Activated CD4-positive, alpha-beta T cell treated with anti-CD3 and anti-CD28 coated beads, Interleukin-10, Interleukin-2, amounts not matched to agents 100 ng/mL and 50 ng/mL, durations not matched to agents 16 hours and 8 hours (primary cell): ENCODE data around the gene CMTM7.

ENCODE experiments used
- DNase-seq: peaks from one replicate; pipeline ENCODE4 v3.0.0-alpha.2; 2020

The CMTM7 gene

DNA sequence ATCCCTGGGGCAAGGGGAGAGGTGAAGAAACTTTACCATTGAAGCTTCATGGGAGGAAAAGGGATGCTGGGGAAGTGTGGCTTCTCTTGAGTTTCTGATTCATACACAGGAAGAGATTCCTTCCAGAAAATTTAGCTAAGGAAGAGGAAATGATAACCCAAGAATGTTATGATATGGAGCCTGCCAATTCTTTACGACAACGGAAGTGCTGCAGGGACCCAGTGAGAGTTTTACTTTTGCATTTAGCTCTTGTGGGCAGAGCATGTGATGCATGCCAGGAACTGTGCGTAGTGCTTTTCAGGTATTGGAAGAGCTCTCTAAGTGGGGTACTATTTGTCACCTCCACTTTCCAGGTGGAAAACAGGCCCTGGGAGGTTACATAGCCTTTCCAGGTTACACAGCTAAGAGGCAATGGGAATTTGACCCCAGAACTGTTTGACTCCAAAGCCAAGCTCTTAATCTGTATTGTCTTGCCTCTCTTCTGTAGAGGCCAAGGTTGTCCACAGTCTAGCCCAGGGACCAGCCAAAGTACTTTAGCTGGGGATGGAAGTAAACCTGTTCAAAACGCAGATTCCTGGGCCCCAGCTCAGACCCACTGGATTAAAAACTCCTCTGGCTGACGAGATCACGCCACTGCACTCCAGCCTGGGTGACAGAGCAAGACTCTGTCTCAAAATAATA lies 23.0 kb downstream of the CMTM7 start:
- peak; percentile 42 for DNase-seq

DNA sequence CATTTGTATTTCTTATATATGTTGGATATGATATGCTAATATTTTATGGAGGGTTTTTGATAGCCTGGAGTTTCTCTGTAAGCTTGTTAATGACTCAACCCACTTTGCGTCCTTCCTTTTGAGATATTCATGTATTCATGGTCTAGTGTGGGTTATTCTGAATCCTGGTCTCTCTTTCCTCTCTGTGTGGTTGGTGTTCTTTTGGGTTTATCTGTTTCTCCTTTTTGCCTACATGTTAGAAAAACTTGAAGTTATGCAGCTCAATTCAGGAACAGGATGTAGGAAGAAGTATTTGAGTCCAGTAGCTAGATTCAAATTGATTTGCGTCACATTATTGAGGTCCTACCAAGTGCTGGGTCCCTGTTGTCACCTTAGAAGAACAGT lies 28.1 kb downstream of the CMTM7 start:
- DNase-seq = no peak

GRCh38 chr3:32420126-32421038 lies 28.7 kb downstream of the CMTM7 start:
- peak; percentile 58 for DNase-seq

GRCh38 chr3:32421185-32421584 lies 29.5 kb downstream of the CMTM7 start:
- no peak for DNase-seq

GRCh38 chr3:32421991-32422859 lies 30.6 kb downstream of the CMTM7 start:
- no peak for DNase-seq

DNA sequence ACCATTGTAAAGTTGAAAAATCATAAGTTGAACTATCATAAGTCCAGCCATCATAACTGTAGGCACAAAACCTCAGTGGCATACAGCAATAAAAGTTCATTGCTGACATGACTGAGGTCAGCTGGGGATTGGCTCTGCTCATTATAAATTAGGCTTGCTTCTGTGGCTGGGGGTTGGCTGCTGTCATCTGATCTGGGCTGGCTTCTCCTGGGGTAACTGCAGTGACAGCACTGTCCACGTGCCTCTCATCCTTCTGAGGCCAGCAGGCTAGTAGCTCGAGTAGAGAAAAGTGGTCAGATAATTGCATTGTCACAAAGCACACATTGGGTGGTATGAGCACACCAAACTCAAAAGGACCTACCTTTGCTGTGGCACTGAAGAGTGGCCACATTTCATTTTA lies 31.3 kb downstream of the CMTM7 start:
- DNase-seq = no peak

GRCh38 chr3:32423534-32423933 lies 31.9 kb downstream of the CMTM7 start:
- no peak for DNase-seq

GRCh38 chr3:32423956-32424557 lies 32.4 kb downstream of the CMTM7 start:
- no peak for DNase-seq

DNA sequence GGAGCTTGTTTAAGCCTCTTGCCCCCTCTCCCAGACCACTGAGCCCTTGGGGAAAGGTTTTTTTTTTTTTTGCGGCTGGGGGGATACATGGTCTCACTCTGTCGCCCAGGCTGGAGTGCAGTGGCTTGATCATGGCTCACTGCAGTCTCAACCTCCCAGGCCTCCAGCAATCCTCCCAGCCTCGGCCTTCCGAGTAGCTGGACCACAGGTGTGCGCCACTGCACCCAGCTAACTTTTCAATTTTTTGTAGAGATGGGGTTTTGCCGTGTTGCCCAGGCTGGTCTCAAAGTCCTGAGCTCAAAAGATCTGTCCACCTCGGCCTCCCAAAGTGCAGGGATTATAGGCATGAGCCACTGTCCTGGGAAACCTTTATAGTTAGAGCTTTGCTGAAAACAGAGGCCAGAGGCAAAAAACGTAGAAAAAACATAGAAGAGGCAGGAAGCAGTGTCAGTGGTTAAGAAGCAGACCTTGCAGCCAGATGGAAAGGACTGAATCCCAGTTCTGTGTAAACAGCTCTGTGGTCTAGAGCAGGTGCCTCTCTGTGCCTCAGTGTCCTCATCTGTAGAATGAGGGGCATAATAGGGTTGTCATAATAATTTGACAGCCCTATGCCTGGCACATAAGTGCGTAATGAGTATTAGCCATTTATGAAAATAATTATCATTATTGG lies 33.1 kb downstream of the CMTM7 start:
- no peak for DNase-seq

GRCh38 chr3:32428092-32429068 lies 36.7 kb downstream of the CMTM7 start:
- peak; percentile 34 for DNase-seq

- DNase-seq = no peak
These were observed 39.2 kb downstream of the CMTM7 start for GRCh38 chr3:32430900-32431299.

GRCh38 chr3:32431481-32431880 lies 39.8 kb downstream of the CMTM7 start:
- DNase-seq = no peak

GRCh38 chr3:32432045-32432710 lies 40.5 kb downstream of the CMTM7 start:
- no peak for DNase-seq

DNA sequence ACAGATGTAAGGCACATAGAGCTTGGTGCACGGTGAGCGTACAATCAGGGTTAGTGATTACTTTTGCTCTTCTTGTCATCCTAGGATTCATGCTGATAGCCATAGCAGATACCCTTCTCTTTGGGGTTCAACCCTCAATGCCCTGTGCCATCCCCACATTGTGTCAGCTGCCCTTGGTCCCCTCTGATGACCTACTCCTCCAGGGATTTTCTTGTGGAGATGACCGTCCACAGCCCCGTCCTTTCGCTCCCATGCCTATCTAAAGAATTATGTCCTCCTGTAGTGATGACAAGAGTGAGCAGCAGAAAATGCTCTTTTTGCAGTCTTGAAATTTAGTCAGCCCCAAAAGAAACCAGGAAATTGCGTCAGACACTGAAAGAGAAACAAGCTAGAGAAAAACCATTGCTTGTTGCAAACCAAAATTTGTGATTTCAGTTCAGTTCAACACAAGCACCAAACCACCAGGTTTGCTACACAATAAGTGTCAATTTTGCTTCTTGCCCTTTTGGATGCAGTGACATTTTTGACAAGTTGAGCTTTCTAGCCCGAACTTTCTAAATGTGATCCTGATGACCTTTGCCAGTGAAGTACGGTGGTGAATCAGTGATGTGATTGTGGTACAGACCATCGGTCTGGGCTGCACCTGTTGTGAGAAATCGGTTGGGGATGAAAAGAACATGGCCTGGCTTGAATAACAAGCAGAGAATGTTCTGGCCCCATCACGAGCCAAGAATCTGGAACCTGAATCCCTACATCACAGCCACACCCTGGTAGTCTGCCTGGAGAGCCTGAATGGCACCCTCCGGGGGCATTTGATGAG lies 41.3 kb downstream of the CMTM7 start:
- DNase-seq = peak; percentile 82

GRCh38 chr3:32434206-32434605 lies 42.6 kb downstream of the CMTM7 start:
- DNase-seq = no peak

- DNase-seq = no peak
These were observed 44.5 kb downstream of the CMTM7 start for GRCh38 chr3:32435911-32436815.

- peak; percentile 66 for DNase-seq
These were observed 45.1 kb downstream of the CMTM7 start for GRCh38 chr3:32436816-32437189.

DNA sequence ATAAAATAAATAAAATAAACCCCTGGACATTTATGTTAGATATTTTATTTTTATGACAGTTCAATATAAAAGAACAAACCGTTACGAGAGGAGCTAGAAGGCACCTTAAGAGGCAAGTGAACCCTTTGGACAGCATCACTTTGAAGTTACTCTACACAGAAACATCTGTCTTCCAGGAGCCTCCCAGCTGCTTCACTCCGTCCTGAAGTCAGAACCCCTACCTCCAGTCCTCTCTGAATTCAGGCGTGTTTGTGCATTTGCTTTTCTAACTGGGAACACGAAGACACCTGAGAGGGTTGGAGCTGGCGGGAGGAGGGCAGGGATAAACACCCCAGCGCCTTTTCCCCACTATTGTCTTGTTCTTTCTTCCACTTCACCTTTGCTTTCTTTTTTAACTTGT lies 46.2 kb downstream of the CMTM7 start:
- no peak for DNase-seq
